ENCODE results near the gene TYROBP. TPM values are rescaled to one million over a fixed set of nuclear protein-coding genes. Genes with fewer than 3 reads are reported as not detected.

Gene TYROBP
- total RNA-seq, 1 donor from 2014 or later: 68.5 TPM

DNA sequence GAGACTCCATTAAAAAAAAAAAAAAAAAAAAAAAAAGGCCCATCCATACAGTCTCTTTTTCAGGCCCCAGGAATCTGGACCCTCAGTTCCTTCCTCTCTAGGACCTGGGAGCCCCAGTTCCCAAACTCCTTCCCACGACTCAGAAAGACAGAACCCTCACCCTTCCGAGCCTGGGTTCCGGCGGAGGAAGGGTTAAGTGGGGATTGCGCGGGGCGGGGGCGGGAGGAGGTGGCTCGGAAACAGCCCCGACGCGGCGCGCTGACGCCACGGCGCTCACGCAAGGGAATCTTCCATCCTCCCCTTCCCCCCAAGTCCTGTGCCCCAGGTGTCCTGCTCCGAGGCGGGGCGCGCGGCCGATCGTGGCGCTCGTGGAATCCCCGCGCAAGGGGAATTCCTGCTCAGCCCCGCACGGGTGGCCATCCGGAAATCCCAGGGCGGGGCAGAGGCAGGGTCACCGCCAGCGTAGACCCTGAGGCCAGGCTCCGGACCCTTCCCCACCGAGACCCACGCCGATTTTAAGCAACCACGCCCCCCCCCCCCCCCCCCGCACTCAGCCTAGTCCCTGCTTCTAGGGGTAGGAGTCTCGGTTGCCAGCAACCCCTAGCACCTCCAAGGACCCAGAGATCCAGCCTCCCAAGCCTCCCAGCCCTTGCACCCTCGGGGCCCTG, 8.4 kb downstream of the TYROBP start:
- intact Hi-C loops (cut with DNase I): no loop called here

DNA sequence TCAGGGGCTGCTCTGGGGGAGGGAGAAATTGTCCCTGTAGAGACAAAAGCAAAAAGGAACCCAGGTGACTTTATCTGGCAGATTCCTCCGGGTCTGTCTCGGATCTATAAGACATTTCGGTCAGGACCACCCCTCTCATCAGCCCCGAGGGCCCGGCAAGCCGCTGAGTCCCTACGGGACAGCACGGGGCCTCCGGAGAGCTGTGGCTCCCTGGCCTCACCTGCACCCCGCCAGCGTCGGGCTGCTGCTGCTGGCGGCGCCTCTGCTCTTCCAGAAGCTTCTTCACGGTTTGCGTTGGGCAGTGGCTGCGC, 9.6 kb downstream of the TYROBP start:
- Histone ChIP-seq H3K27ac (peak overlapping the region; percentile 85), H3K27me3 (no peaks in the 10 kb centered on the region), H3K4me1 (peaks cover 37% of the 10 kb centered on the region), H3K4me3 (peak overlapping the region; percentile 67 to 77), H3K36me3 (peaks cover 0 to 27% of the 10 kb centered on the region in 2 donors), H3K9me3 (no peaks in the 10 kb centered on the region)
- TF ChIP-seq POLR2AphosphoS5 (IDR thresholded peaks at IDR 0.05; ENCODE audit: insufficient read depth in 1 of 2, low read depth in 1 of 2) (no peak), POLR2A (IDR thresholded peaks at IDR 0.05) (no peak)
- TF ChIP-seq, protein P1, sequence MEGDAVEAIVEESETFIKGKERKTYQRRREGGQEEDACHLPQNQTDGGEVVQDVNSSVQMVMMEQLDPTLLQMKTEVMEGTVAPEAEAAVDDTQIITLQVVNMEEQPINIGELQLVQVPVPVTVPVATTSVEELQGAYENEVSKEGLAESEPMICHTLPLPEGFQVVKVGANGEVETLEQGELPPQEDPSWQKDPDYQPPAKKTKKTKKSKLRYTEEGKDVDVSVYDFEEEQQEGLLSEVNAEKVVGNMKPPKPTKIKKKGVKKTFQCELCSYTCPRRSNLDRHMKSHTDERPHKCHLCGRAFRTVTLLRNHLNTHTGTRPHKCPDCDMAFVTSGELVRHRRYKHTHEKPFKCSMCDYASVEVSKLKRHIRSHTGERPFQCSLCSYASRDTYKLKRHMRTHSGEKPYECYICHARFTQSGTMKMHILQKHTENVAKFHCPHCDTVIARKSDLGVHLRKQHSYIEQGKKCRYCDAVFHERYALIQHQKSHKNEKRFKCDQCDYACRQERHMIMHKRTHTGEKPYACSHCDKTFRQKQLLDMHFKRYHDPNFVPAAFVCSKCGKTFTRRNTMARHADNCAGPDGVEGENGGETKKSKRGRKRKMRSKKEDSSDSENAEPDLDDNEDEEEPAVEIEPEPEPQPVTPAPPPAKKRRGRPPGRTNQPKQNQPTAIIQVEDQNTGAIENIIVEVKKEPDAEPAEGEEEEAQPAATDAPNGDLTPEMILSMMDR (IDR thresholded peaks at IDR 0.05): no peak
- intact Hi-C loops (cut with DNase I): no loop called here
- no peak for DNase-seq (ENCODE audit: extremely low spot score in 2 of 2)

More for the DNA sequence above, 8.4 kb downstream of the TYROBP start:
- Histone ChIP-seq H3K4me1 (peaks cover 42% of the 10 kb centered on the region), H3K27me3 (no peaks in the 10 kb centered on the region), H3K9me3 (no peaks in the 10 kb centered on the region), H3K36me3 (peaks cover 0 to 19% of the 10 kb centered on the region in 2 donors), H3K27ac (peak overlapping the region; percentile 85), H3K4me3 (peak overlapping the region; percentile 67 to 77)
- no peak for DNase-seq (ENCODE audit: extremely low spot score in 2 of 2)
- TF ChIP-seq POLR2A (IDR thresholded peaks at IDR 0.05): peak in 1 of 2 donors; percentile 45
- TF ChIP-seq POLR2AphosphoS5 (IDR thresholded peaks at IDR 0.05; ENCODE audit: insufficient read depth in 1 of 2, low read depth in 1 of 2): peak; percentile 44 to 62
- TF ChIP-seq, protein P1 (IDR thresholded peaks at IDR 0.05): no peak

GRCh38 chr19:35897706-35898451, 10.2 kb downstream of the TYROBP start:
- intact Hi-C loops (cut with DNase I): no loop called here
- no peak for DNase-seq (ENCODE audit: extremely low spot score in 2 of 2)
- peak overlapping the region; percentile 67 to 77 for H3K4me3 ChIP-seq
- H3K4me1 ChIP-seq: peaks cover 33% of the 10 kb centered on the region
- H3K36me3 ChIP-seq: peaks cover 0 to 29% of the 10 kb centered on the region in 2 donors
- H3K9me3 ChIP-seq: no peaks in the 10 kb centered on the region
- H3K27me3 ChIP-seq: no peaks in the 10 kb centered on the region
- H3K27ac ChIP-seq: peak overlapping the region; percentile 85
- TF ChIP-seq POLR2A (IDR thresholded peaks at IDR 0.05) (no peak), POLR2AphosphoS5 (IDR thresholded peaks at IDR 0.05; ENCODE audit: insufficient read depth in 1 of 2, low read depth in 1 of 2) (no peak)
- TF ChIP-seq, protein P1 (IDR thresholded peaks at IDR 0.05): no peak

- Histone ChIP-seq H3K27ac (no peak overlapping the region), H3K4me1 (peaks cover 28% of the 10 kb centered on the region), H3K4me3 (no peak overlapping the region), H3K9me3 (no peaks in the 10 kb centered on the region), H3K36me3 (peaks cover 0 to 41% of the 10 kb centered on the region in 2 donors), H3K27me3 (no peaks in the 10 kb centered on the region)
- intact Hi-C loops (cut with DNase I): no loop called here
- no peak for DNase-seq (ENCODE audit: extremely low spot score in 2 of 2)
- TF ChIP-seq, protein P1 (IDR thresholded peaks at IDR 0.05): no peak
- no peak for TF ChIP-seq POLR2A (IDR thresholded peaks at IDR 0.05)
- no peak for TF ChIP-seq POLR2AphosphoS5 (IDR thresholded peaks at IDR 0.05; ENCODE audit: insufficient read depth in 1 of 2, low read depth in 1 of 2)
Measured at GRCh38 chr19:35896643-35897040, 11.5 kb downstream of the TYROBP start.
